Loucy (cell line): ENCODE data around the gene PDXDC1.
"Not testable (repeated sequence)": the region's sequence is repeated elsewhere in the genome, so short reads cannot be mapped to it uniquely, and the experiment has no call there.

Source experiments
- H2AFZ ChIP-seq: fragments of 200-600 bp; sonication (generic); 2 replicates; pipeline ENCODE4 v1.6.0; 2016; ENCODE audit warnings: antibody characterized with exemption, mild to moderate bottlenecking, low read length, moderate library complexity
- H3F3A ChIP-seq: fragments of 200-600 bp; 2 replicates; pipeline ENCODE4 v1.6.0; 2016; ENCODE audit warnings: antibody characterized with exemption, low read depth, mild to moderate bottlenecking
- H3K27me3 ChIP-seq: fragments of 200-600 bp; sonication (generic); 2 replicates; pipeline ENCODE4 v1.6.1; 2014; ENCODE audit warnings: low read length, mild to moderate bottlenecking; ENCODE audit not compliant: insufficient read depth, poor library complexity, severe bottlenecking
- H3K36me3 ChIP-seq: fragments of 200-600 bp; sonication (generic); 2 replicates; pipeline ENCODE4 v1.6.1; 2016; ENCODE audit warnings: low read length; ENCODE audit not compliant: insufficient read depth
- H3K4me1 ChIP-seq: fragments of 200-600 bp; sonication (generic); 2 replicates; pipeline ENCODE4 v1.5.1; 2014; ENCODE audit warnings: low read length, mild to moderate bottlenecking; ENCODE audit not compliant: insufficient read depth, poor library complexity, severe bottlenecking
- H3K4me2 ChIP-seq: fragments of 200-600 bp; sonication (generic); 2 replicates; pipeline ENCODE4 v1.6.0; 2014; ENCODE audit warnings: antibody characterized with exemption, low read length, low read depth, mild to moderate bottlenecking; ENCODE audit not compliant: poor library complexity, severe bottlenecking
- H3K4me3 ChIP-seq: fragments of 200-600 bp; sonication (generic); 2 replicates; pipeline ENCODE4 v1.5.1; 2014; ENCODE audit warnings: low read length, mild to moderate bottlenecking, mixed read lengths; ENCODE audit not compliant: poor library complexity, severe bottlenecking
- H3K79me2 ChIP-seq: fragments of 200-600 bp; sonication (generic); 2 replicates; pipeline ENCODE4 v1.6.1; 2014; ENCODE audit warnings: low read length; ENCODE audit not compliant: insufficient read depth
- H3K9ac ChIP-seq: fragments of 200-600 bp; sonication (generic); 2 replicates; pipeline ENCODE4 v1.6.0; 2014; ENCODE audit warnings: mild to moderate bottlenecking, low read depth, low read length, moderate library complexity; ENCODE audit not compliant: poor library complexity, severe bottlenecking
- H3K9me2 ChIP-seq: fragments of 200-600 bp; sonication (generic); replicated peaks from 2 replicates; pipeline ENCODE4 v1.6.1; 2016; ENCODE audit warnings: low read depth, low read length, mixed read lengths
- H3K9me3 ChIP-seq: fragments of 200-600 bp; sonication (generic); 2 replicates; pipeline ENCODE4 v1.6.1; 2014; ENCODE audit warnings: mild to moderate bottlenecking, antibody characterized with exemption, low read length, low read depth; ENCODE audit not compliant: insufficient read depth
- H4K20me1 ChIP-seq: fragments of 200-600 bp; sonication (generic); 2 replicates; pipeline ENCODE4 v1.6.0; 2014; ENCODE audit warnings: antibody characterized with exemption, low read length, mild to moderate bottlenecking; ENCODE audit not compliant: insufficient read depth, poor library complexity, severe bottlenecking

The PDXDC1 gene

GRCh38 chr16:15144781-15145417 lies 170.1 kb downstream of the PDXDC1 start:
- not testable (repeated sequence) for H3K4me3 ChIP-seq, H3K9me3 ChIP-seq, H3K27me3 ChIP-seq, H3K4me1 ChIP-seq, H4K20me1 ChIP-seq, H3F3A ChIP-seq, H3K36me3 ChIP-seq, H3K9me2 ChIP-seq, H3K79me2 ChIP-seq, H3K4me2 ChIP-seq, H2AFZ ChIP-seq, H3K9ac ChIP-seq

DNA sequence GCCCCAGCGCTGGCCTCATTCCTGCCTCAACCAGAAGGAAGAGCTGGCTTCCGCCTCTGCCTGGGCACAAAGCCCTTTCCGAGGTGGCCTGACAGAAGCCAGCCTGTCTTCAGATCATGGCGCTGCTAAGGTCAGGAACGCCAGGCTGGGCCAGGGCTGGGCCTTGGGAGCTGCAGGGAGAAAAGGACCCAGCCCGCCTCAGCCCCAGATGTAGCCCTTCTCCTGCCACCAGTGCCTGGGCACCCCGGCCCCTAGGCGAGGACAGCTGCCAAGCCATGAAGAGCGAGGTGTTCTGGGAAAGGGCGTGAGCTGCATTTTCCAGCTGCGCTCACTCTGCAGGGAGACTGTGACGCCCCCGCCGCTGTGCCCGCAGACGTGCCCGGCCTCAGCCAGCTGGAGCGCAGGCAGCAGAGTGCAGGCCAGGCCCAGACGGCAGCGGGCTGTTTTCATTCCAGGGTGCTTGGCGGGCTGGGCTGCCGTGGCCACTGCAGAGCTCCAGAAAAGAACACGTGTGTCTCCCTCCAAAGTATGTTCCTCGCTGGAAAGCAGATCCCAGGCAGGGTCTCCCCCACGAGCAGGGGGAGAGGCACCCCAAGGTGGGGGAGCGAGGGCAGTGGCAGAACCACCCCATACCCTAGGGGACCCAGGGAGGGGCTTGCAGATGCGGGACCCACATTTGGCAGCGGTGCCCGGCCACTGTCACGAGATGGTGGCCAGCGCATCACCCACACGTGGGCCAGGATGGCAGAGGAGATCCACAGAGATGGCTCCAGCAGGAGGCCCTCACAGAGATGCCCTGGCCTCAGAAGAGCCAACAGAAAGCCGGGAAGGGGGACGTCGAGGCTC lies 170.8 kb downstream of the PDXDC1 start:
- not testable (repeated sequence) for H3K27me3 ChIP-seq, H3K9me2 ChIP-seq, H3K9me3 ChIP-seq, H3K4me2 ChIP-seq, H2AFZ ChIP-seq, H3F3A ChIP-seq, H4K20me1 ChIP-seq, H3K9ac ChIP-seq, H3K4me1 ChIP-seq, H3K36me3 ChIP-seq, H3K79me2 ChIP-seq, H3K4me3 ChIP-seq

- H3F3A ChIP-seq, H3K9me3 ChIP-seq, H4K20me1 ChIP-seq, H3K4me3 ChIP-seq, H3K4me1 ChIP-seq, H3K4me2 ChIP-seq, H3K79me2 ChIP-seq, H3K27me3 ChIP-seq, H3K36me3 ChIP-seq, H2AFZ ChIP-seq, H3K9me2 ChIP-seq, H3K9ac ChIP-seq: not testable (repeated sequence)
Observed at GRCh38 chr16:15146264-15146662, 171.4 kb downstream of the PDXDC1 start.

- not testable (repeated sequence) for H3K9me3 ChIP-seq, H4K20me1 ChIP-seq, H3K79me2 ChIP-seq, H3K36me3 ChIP-seq, H2AFZ ChIP-seq, H3F3A ChIP-seq, H3K4me3 ChIP-seq, H3K9ac ChIP-seq, H3K9me2 ChIP-seq, H3K4me1 ChIP-seq, H3K27me3 ChIP-seq, H3K4me2 ChIP-seq
Observed at GRCh38 chr16:15148831-15149230, 174.0 kb downstream of the PDXDC1 start.

DNA sequence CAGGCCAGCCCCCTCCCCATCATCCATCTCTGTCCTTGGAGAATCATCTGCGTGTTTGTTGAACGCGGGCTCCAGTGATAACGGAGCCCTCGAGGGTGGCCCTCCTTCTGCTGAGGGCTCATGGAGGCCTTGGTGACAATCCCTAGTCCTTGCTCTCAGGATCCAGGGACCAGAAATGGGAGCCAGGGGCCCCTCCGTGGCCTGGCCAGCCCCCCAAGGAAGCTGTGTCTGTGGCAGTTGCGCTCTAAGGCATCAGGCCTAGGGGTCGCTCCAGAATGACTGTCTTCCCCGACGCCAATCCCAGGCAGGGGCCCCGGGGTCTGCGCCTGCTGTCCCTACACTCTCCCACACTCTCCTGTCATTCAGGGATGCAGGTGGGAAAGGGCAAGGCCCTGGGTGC lies 174.4 kb downstream of the PDXDC1 start:
- not testable (repeated sequence) for H3F3A ChIP-seq, H3K27me3 ChIP-seq, H3K4me2 ChIP-seq, H3K9me2 ChIP-seq, H3K36me3 ChIP-seq, H3K9me3 ChIP-seq, H4K20me1 ChIP-seq, H3K4me3 ChIP-seq, H3K4me1 ChIP-seq, H3K9ac ChIP-seq, H3K79me2 ChIP-seq, H2AFZ ChIP-seq

DNA sequence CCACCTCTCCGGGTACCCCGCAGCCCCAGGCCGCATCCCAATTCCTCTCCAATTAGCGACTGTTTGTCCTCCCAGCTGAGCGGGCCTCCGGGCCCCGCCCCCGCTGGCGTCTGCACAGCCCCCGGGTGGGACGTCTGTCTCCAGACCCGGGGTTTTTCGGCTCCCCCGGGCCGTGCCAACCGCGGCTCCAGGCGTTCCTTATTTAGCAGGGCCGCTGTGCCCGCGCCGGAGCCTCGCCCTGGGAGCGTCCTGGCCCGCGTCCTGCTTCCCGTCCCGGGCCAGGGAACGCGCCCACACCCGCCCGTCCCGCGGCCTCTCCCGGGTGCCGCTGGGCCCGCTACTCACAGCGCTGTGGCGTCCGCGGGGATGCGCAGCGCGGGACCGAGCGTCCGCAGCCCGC lies 179.2 kb downstream of the PDXDC1 start:
- not testable (repeated sequence) for H3K79me2 ChIP-seq, H3K9me3 ChIP-seq, H3K9ac ChIP-seq, H3K9me2 ChIP-seq, H3F3A ChIP-seq, H3K4me2 ChIP-seq, H3K36me3 ChIP-seq, H3K27me3 ChIP-seq, H3K4me1 ChIP-seq, H2AFZ ChIP-seq, H4K20me1 ChIP-seq
- peak overlapping the region; percentile 51 for H3K4me3 ChIP-seq

DNA sequence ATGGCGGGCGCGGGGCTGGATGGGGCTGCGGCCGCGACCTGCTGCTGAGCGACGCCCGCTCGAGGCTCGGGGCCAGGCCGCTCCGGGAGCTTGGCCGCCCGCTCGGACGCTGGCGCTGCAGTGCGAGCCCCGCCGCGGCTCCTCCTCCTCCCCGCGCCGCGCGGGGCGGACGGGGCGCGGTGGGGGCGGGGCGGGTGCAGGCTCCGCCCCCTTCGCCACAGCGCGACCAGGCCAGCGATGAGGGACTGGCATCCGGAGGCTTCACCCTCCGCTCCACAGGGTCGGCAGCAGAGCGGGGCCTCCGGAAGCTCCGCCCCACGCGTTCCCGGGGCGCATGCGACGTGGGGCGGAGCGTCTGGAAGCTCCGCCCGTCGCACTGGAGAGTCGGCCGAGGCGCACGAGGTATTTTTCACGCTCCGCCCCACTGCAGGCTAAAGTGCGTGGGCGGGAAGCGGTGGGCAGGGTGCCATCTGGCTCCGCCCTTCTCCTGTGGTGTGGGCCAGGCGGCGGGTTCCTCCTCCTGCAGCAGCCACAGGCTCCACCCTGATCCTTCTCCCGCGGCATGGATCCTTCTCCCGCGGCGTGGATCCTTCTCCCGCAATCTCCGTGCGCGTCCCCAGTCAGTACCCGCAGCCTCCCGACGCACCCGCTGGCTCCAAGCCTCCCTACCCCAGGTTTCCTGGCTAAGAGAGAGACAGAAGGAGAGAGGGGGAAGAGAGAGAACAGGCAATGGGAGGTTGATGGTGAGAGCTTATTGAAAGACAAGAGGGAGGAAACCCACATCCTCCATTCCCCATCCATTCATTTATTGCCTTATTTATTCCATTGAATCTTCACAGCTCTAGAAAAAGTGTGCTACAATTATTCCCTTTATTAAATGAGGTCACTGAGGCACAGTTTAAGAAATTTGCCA lies 180.1 kb downstream of the PDXDC1 start:
- H4K20me1 ChIP-seq, H3K4me1 ChIP-seq, H3K79me2 ChIP-seq, H3K36me3 ChIP-seq, H3K27me3 ChIP-seq, H3K9me2 ChIP-seq, H3F3A ChIP-seq, H2AFZ ChIP-seq, H3K9me3 ChIP-seq, H3K9ac ChIP-seq, H3K4me2 ChIP-seq: not testable (repeated sequence)
- peak overlapping the region; percentile 60 for H3K4me3 ChIP-seq
